ENCODE results near the gene ZC3H12A. TPM values are rescaled to one million over a fixed set of nuclear protein-coding genes. Genes with fewer than 3 reads are reported as not detected.
"Not testable (repeated sequence)": the region's sequence is repeated elsewhere in the genome, so short reads cannot be mapped to it uniquely, and the experiment has no call there.

ZC3H12A gene
- total and polyA plus RNA-seq, 2 experiments from 2014 or later: 30.8 to 46.2 TPM

- TF ChIP-seq EZH2phosphoT487 (IDR thresholded peaks at IDR 0.05; ENCODE audit: low read depth, severe bottlenecking, unreplicated experiment): no peak
- TF ChIP-seq CTCF (IDR thresholded peaks at IDR 0.05; ENCODE audit: poor library complexity): no peak
- TF ChIP-seq EZH2 (IDR thresholded peaks at IDR 0.05; ENCODE audit: borderline replicate concordance): no peak
- H2AFZ ChIP-seq: no peak overlapping the region
- H3K4me2 ChIP-seq: no peak overlapping the region
- DNase-seq (ENCODE audit: low spot score): no peak
- no peak overlapping the region for H3K4me3 ChIP-seq
- no peak overlapping the region for H3K27ac ChIP-seq
- H3K9me2 ChIP-seq (replicated peaks; ENCODE audit: insufficient read depth): no peaks in the 10 kb centered on the region
- H3K9me3 ChIP-seq (ENCODE audit: low read depth): no peaks in the 10 kb centered on the region
- peaks cover 11% of the 10 kb centered on the region for H3K4me1 ChIP-seq (ENCODE audit: insufficient read depth)
- 90% methylated on average over 1 of the region's 1 CpG for WGBS (ENCODE audit: low lambda C conversion rate, missing lambda C conversion rate)
- H3K36me3 ChIP-seq (replicated peaks; ENCODE audit: insufficient read depth, low read depth): no peaks in the 10 kb centered on the region
- peaks cover 8% of the 10 kb centered on the region for H4K20me1 ChIP-seq (ENCODE audit: insufficient read depth, poor library complexity, severe bottlenecking)
- H3K27me3 ChIP-seq: no peaks in the 10 kb centered on the region
- peaks cover 16% of the 10 kb centered on the region for H3K79me2 ChIP-seq
These were observed 43.2 kb downstream of the ZC3H12A start for GRCh38 chr1:37517569-37517968.

- not testable (repeated sequence) for H3K9me2 ChIP-seq (replicated peaks; ENCODE audit: insufficient read depth); H4K20me1 ChIP-seq (ENCODE audit: insufficient read depth, poor library complexity, severe bottlenecking); H3K9me3 ChIP-seq (ENCODE audit: low read depth); H3K27ac ChIP-seq; H2AFZ ChIP-seq; DNase-seq (ENCODE audit: low spot score); H3K27me3 ChIP-seq; H3K4me3 ChIP-seq; H3K4me2 ChIP-seq; H3K79me2 ChIP-seq; H3K4me1 ChIP-seq (ENCODE audit: insufficient read depth); H3K36me3 ChIP-seq (replicated peaks; ENCODE audit: insufficient read depth, low read depth)
- WGBS (ENCODE audit: low lambda C conversion rate, missing lambda C conversion rate): 95% methylated on average over 27 of the region's 31 CpGs
These were observed 43.9 kb downstream of the ZC3H12A start for GRCh38 chr1:37518241-37518640.

GRCh38 chr1:37518929-37519328 is 44.5 kb downstream of the ZC3H12A start:
- not testable (repeated sequence) for H2AFZ ChIP-seq; H3K79me2 ChIP-seq; H3K9me3 ChIP-seq (ENCODE audit: low read depth); H4K20me1 ChIP-seq (ENCODE audit: insufficient read depth, poor library complexity, severe bottlenecking); DNase-seq (ENCODE audit: low spot score); H3K27me3 ChIP-seq; H3K27ac ChIP-seq; H3K9me2 ChIP-seq (replicated peaks; ENCODE audit: insufficient read depth); H3K4me2 ChIP-seq; H3K4me3 ChIP-seq; H3K36me3 ChIP-seq (replicated peaks; ENCODE audit: insufficient read depth, low read depth); H3K4me1 ChIP-seq (ENCODE audit: insufficient read depth)
- 88% methylated on average over 15 of the region's 15 CpGs for WGBS (ENCODE audit: low lambda C conversion rate, missing lambda C conversion rate)

GRCh38 chr1:37519613-37520012 is 45.2 kb downstream of the ZC3H12A start:
- no peaks in the 10 kb centered on the region for H3K79me2 ChIP-seq
- no peaks in the 10 kb centered on the region for H3K9me2 ChIP-seq (replicated peaks; ENCODE audit: insufficient read depth)
- no peak overlapping the region for H2AFZ ChIP-seq
- H3K4me1 ChIP-seq (ENCODE audit: insufficient read depth): peaks cover 5% of the 10 kb centered on the region
- no peaks in the 10 kb centered on the region for H3K27me3 ChIP-seq
- no peak overlapping the region for H3K4me3 ChIP-seq
- TF ChIP-seq EZH2 (IDR thresholded peaks at IDR 0.05; ENCODE audit: borderline replicate concordance) (no peak), EZH2phosphoT487 (IDR thresholded peaks at IDR 0.05; ENCODE audit: low read depth, severe bottlenecking, unreplicated experiment) (no peak), CTCF (IDR thresholded peaks at IDR 0.05; ENCODE audit: poor library complexity) (no peak)
- H3K4me2 ChIP-seq: no peak overlapping the region
- no peaks in the 10 kb centered on the region for H3K9me3 ChIP-seq (ENCODE audit: low read depth)
- no peaks in the 10 kb centered on the region for H4K20me1 ChIP-seq (ENCODE audit: insufficient read depth, poor library complexity, severe bottlenecking)
- H3K27ac ChIP-seq: no peak overlapping the region
- H3K36me3 ChIP-seq (replicated peaks; ENCODE audit: insufficient read depth, low read depth): no peaks in the 10 kb centered on the region
- DNase-seq (ENCODE audit: low spot score): no peak

- H3K27me3 ChIP-seq; H3K9me2 ChIP-seq (replicated peaks; ENCODE audit: insufficient read depth); H4K20me1 ChIP-seq (ENCODE audit: insufficient read depth, poor library complexity, severe bottlenecking); H3K4me1 ChIP-seq (ENCODE audit: insufficient read depth); DNase-seq (ENCODE audit: low spot score); H3K4me3 ChIP-seq; H3K36me3 ChIP-seq (replicated peaks; ENCODE audit: insufficient read depth, low read depth); H3K4me2 ChIP-seq; H3K9me3 ChIP-seq (ENCODE audit: low read depth); H3K79me2 ChIP-seq; H2AFZ ChIP-seq; H3K27ac ChIP-seq: not testable (repeated sequence)
- WGBS (ENCODE audit: low lambda C conversion rate, missing lambda C conversion rate): 90% methylated on average over 1 of the region's 1 CpG
These were observed 55.5 kb downstream of the ZC3H12A start for GRCh38 chr1:37529888-37530287.

GRCh38 chr1:37532418-37533156 is 58.2 kb downstream of the ZC3H12A start:
- not testable (repeated sequence) for H3K27ac ChIP-seq; DNase-seq (ENCODE audit: low spot score); H3K79me2 ChIP-seq; H3K36me3 ChIP-seq (replicated peaks; ENCODE audit: insufficient read depth, low read depth); H3K9me2 ChIP-seq (replicated peaks; ENCODE audit: insufficient read depth); H3K4me3 ChIP-seq; H4K20me1 ChIP-seq (ENCODE audit: insufficient read depth, poor library complexity, severe bottlenecking); H3K4me2 ChIP-seq; H3K4me1 ChIP-seq (ENCODE audit: insufficient read depth); H3K9me3 ChIP-seq (ENCODE audit: low read depth); H3K27me3 ChIP-seq; H2AFZ ChIP-seq
- 95% methylated on average over 4 of the region's 4 CpGs for WGBS (ENCODE audit: low lambda C conversion rate, missing lambda C conversion rate)
